Measurements from ENCODE around the gene KDM4F. TPM values are rescaled to one million over a fixed set of nuclear protein-coding genes. Genes with fewer than 3 reads are reported as not detected.

The KDM4F gene
- total and polyA plus RNA-seq, 3 experiments from 2014 or later = not detected

DNA sequence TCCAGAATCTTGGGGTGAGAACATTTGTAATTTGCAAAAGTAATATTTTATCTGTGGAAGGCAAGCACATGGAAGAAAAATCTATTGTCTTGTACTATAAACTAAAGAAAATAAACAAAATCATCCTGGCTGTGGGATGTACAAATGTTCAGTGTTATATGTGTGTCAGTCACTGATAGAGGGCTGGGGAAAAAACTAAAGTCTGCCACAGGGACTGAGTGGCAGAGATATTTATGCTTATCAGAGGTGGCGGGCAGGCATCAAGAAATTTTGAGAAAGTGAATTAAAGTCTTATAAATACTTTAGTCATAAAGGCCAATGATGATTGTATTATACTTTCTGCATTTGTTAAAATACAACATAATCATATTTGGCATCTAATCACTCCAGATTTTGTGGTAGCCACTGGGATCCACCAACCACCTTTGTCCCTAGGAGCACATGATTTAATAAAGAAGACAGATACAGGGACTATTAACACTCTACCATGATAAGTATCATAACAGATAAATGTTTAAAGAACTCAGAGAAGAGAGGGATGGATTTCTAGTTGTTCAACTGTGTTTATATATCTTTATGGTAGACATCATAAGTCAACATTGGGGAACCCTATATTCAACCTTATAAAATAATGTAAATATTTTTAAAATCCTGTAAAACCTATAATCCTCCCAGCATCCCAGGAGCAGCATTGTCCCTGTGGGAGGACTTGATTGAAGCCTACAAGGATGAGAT is 37.8 kb downstream of the KDM4F start:
- no peak for DNase-seq
- CTCF ChIA-PET = interaction anchor here (2.4 to 7.5 kb wide), 2 partner anchors 16 to 17 kb away, joined by 8 to 116 read pairs; partner anchors contain the start of gene SRSF8
- Histone ChIP-seq H3K9me3 (ENCODE audit: low read length) (no peaks in the 10 kb centered on the region), H3K4me3 (ENCODE audit: low read length) (no peak overlapping the region), H3K27me3 (ENCODE audit: insufficient read depth, low read length, poor library complexity, severe bottlenecking) (no peaks in the 10 kb centered on the region), H3K36me3 (ENCODE audit: insufficient read depth, low read length) (no peaks in the 10 kb centered on the region), H3K4me1 (ENCODE audit: insufficient read depth, low read length) (peaks cover 24% of the 10 kb centered on the region), H3K27ac (ENCODE audit: low read depth, low read length) (no peak overlapping the region)
- peaks cover 29 to 32% (median 29%) of the 10 kb centered on the region in 3 donors for H3K4me1 Mint-ChIP-seq
- POLR2A ChIA-PET = interaction anchor here (5.0 kb wide), 1 partner anchor 17 kb away, joined by 164 read pairs; the partner anchor contains the start of gene SRSF8
- no peaks in the 10 kb centered on the region for H3K27me3 Mint-ChIP-seq
- peaks cover 0 to 7% (median 0%) of the 10 kb centered on the region in 3 donors for H3K36me3 Mint-ChIP-seq
- H3K27ac Mint-ChIP-seq = peak overlapping the region in 6 of 8 donors; percentile 25 to 95 (median 69)
- H3K4me3 Mint-ChIP-seq = peak overlapping the region in 1 of 7 donors; percentile 42
- no peaks in the 10 kb centered on the region for H3K9me3 Mint-ChIP-seq

- Histone ChIP-seq H3K36me3 (ENCODE audit: insufficient read depth, low read length) (no peaks in the 10 kb centered on the region), H3K27ac (ENCODE audit: low read depth, low read length) (peak overlapping the region; percentile 68), H3K27me3 (ENCODE audit: insufficient read depth, low read length, poor library complexity, severe bottlenecking) (no peaks in the 10 kb centered on the region), H3K9me3 (ENCODE audit: low read length) (no peaks in the 10 kb centered on the region), H3K4me3 (ENCODE audit: low read length) (peak overlapping the region; percentile 70), H3K4me1 (ENCODE audit: insufficient read depth, low read length) (peaks cover 33% of the 10 kb centered on the region)
- peak in 3 of 5 donors; percentile 31 to 62 (median 51) for DNase-seq
- peaks cover 0 to 7% (median 0%) of the 10 kb centered on the region in 3 donors for H3K36me3 Mint-ChIP-seq
- peaks cover 43 to 52% (median 44%) of the 10 kb centered on the region in 3 donors for H3K4me1 Mint-ChIP-seq
- peak overlapping the region; percentile 91 to 98 (median 92) for H3K4me3 Mint-ChIP-seq
- ChIA-PET CTCF (interaction anchor here (1.1 to 7.5 kb wide), 6 partner anchors 8 to 1254 kb away, joined by 4 to 116 read pairs (median 6); partner anchors contain the start of genes CWC15, KDM4D, MAML2 and SRSF8), POLR2A (interaction anchor here (0.9 to 5.0 kb wide), 10 partner anchors 9 to 701 kb away, joined by 3 to 164 read pairs (median 12); partner anchors contain the start of genes CEP57, CWC15, FAM76B and KDM4D)
- no peaks in the 10 kb centered on the region for H3K27me3 Mint-ChIP-seq
- H3K27ac Mint-ChIP-seq = peak overlapping the region; percentile 92 to 99 (median 98)
- H3K9me3 Mint-ChIP-seq = no peaks in the 10 kb centered on the region
Measured at GRCh38 chr11:95088946-95089619, 39.9 kb downstream of the KDM4F start.

- peak within 1 kb of the TSS; percentile 91 to 98 (median 93) for H3K4me3 Mint-ChIP-seq
- Histone ChIP-seq H3K9me3 (ENCODE audit: low read length) (no peaks in the 10 kb centered on the region), H3K27ac (ENCODE audit: low read depth, low read length) (peak within 1 kb of the TSS; percentile 78), H3K27me3 (ENCODE audit: insufficient read depth, low read length, poor library complexity, severe bottlenecking) (no peaks in the 10 kb centered on the region), H3K4me1 (ENCODE audit: insufficient read depth, low read length) (peaks cover 33% of the 10 kb centered on the region), H3K36me3 (ENCODE audit: insufficient read depth, low read length) (no peaks in the 10 kb centered on the region), H3K4me3 (ENCODE audit: low read length) (peak within 1 kb of the TSS; percentile 70)
- peaks cover 46 to 58% (median 48%) of the 10 kb centered on the region in 3 donors for H3K4me1 Mint-ChIP-seq
- ChIA-PET CTCF (interaction anchor here (0.5 to 7.5 kb wide), 13 partner anchors 9 to 1304 kb away, joined by 3 to 116 read pairs (median 5); partner anchors contain the start of genes CWC15, KDM4D, MAML2 and SRSF8), POLR2A (interaction anchor here (0.9 to 5.0 kb wide), 12 partner anchors 10 to 700 kb away, joined by 3 to 164 read pairs (median 8); partner anchors contain the start of genes CEP57, CWC15, FAM76B and KDM4D)
- no peaks in the 10 kb centered on the region for H3K9me3 Mint-ChIP-seq
- peak within 1 kb of the TSS; percentile 92 to 99 (median 98) for H3K27ac Mint-ChIP-seq
- peak; percentile 75 to 89 (median 84) for DNase-seq
- H3K36me3 Mint-ChIP-seq = peaks cover 0 to 9% (median 2%) of the 10 kb centered on the region in 3 donors
- no peaks in the 10 kb centered on the region for H3K27me3 Mint-ChIP-seq
Measured at GRCh38 chr11:95089620-95090542, 40.7 kb downstream of the KDM4F start, which contains the start of gene ENDOD1. Gene ENDOD1, plus strand, starts transcription at chr11:95089846. Its CDS starts 82 bp downstream, at chr11:95089928.

DNA sequence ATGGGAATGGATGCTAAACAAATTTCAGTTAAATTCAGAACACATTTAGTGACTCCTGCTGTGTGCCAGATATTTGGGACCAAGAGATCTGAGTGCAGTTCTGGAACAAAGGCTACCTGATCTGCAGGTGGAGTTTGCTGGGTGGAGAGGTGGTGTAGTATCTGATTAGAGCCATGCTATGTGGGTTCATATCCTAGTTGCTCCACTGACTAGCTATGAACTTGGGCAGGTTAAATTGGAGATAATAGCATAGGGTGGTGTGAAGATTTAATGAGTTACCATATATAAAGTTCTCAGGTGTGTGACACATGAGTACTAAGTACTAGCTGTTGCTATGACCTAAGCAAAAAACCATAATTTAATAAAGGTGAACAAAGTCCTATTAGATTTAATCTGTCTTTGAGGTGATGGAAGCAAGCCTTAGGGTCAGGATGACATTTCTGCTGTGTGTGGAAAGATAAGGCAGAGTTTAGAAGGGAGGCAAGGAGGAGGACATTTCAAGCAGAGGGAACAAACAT is 42.5 kb downstream of the KDM4F start:
- peak overlapping the region in 3 of 8 donors; percentile 8 to 53 (median 31) for H3K27ac Mint-ChIP-seq
- no peak for DNase-seq
- no peaks in the 10 kb centered on the region for H3K36me3 ChIP-seq (ENCODE audit: insufficient read depth, low read length)

GRCh38 chr11:95092549-95093324 is 43.5 kb downstream of the KDM4F start:
- Mint-ChIP-seq H3K4me1 (peaks cover 58 to 83% (median 61%) of the 10 kb centered on the region in 3 donors), H3K4me3 (peak overlapping the region in 1 of 7 donors; percentile 94), H3K27ac (peak overlapping the region in 2 of 8 donors; percentile 11 to 55), H3K9me3 (no peaks in the 10 kb centered on the region), H3K36me3 (peaks cover 0 to 9% (median 6%) of the 10 kb centered on the region in 3 donors), H3K27me3 (no peaks in the 10 kb centered on the region)
- peak in 2 of 5 donors; percentile 5 to 17 for DNase-seq
- ChIA-PET POLR2A (interaction anchor here (1.3 to 5.0 kb wide), 2 partner anchors 23 to 26 kb away, joined by 7 to 164 read pairs; partner anchors contain the start of gene SRSF8), CTCF (interaction anchor here (0.8 to 7.5 kb wide), 13 partner anchors 11 to 617 kb away, joined by 3 to 116 read pairs (median 6); partner anchors contain the start of gene SRSF8)
- Histone ChIP-seq H3K4me3 (ENCODE audit: low read length) (no peak overlapping the region), H3K4me1 (ENCODE audit: insufficient read depth, low read length) (peaks cover 33% of the 10 kb centered on the region), H3K27ac (ENCODE audit: low read depth, low read length) (no peak overlapping the region), H3K27me3 (ENCODE audit: insufficient read depth, low read length, poor library complexity, severe bottlenecking) (no peaks in the 10 kb centered on the region), H3K9me3 (ENCODE audit: low read length) (no peaks in the 10 kb centered on the region), H3K36me3 (ENCODE audit: insufficient read depth, low read length) (no peaks in the 10 kb centered on the region)

More for the DNA sequence above, 42.5 kb downstream of the KDM4F start:
- Mint-ChIP-seq H3K4me1 (peaks cover 52 to 75% (median 53%) of the 10 kb centered on the region in 3 donors), H3K4me3 (peak overlapping the region; percentile 13 to 95 (median 90)), H3K9me3 (no peaks in the 10 kb centered on the region), H3K36me3 (peaks cover 0 to 9% (median 4%) of the 10 kb centered on the region in 3 donors), H3K27me3 (no peaks in the 10 kb centered on the region)
- CTCF ChIA-PET = interaction anchor here (1.4 to 7.5 kb wide), 6 partner anchors 10 to 618 kb away, joined by 3 to 116 read pairs (median 8); partner anchors contain the start of gene SRSF8
- H3K4me3 ChIP-seq (ENCODE audit: low read length) = no peak overlapping the region
- no peak overlapping the region for H3K27ac ChIP-seq (ENCODE audit: low read depth, low read length)
- no peaks in the 10 kb centered on the region for H3K27me3 ChIP-seq (ENCODE audit: insufficient read depth, low read length, poor library complexity, severe bottlenecking)
- no peaks in the 10 kb centered on the region for H3K9me3 ChIP-seq (ENCODE audit: low read length)
- POLR2A ChIA-PET = interaction anchor here (5.0 kb wide), 1 partner anchor 22 kb away, joined by 164 read pairs; the partner anchor contains the start of gene SRSF8
- H3K4me1 ChIP-seq (ENCODE audit: insufficient read depth, low read length) = peaks cover 33% of the 10 kb centered on the region

- CTCF ChIA-PET = interaction anchor here (0.8 to 7.5 kb wide), 10 partner anchors 10 to 61 kb away, joined by 3 to 116 read pairs (median 5); partner anchors contain the start of gene SRSF8
- Mint-ChIP-seq H3K27ac (peak overlapping the region in 3 of 8 donors; percentile 3 to 38 (median 15)), H3K36me3 (peaks cover 0 to 10% (median 6%) of the 10 kb centered on the region in 3 donors)
Measured at GRCh38 chr11:95093548-95093947, 44.3 kb downstream of the KDM4F start.

More at GRCh38 chr11:95093548-95093947, 44.3 kb downstream of the KDM4F start:
- H3K27me3 Mint-ChIP-seq = no peaks in the 10 kb centered on the region
- POLR2A ChIA-PET = interaction anchor here (0.8 to 1.3 kb wide), 2 partner anchors 20 to 27 kb away, joined by 3 to 7 read pairs; partner anchors contain the start of gene SRSF8
- H3K4me1 Mint-ChIP-seq = peaks cover 58 to 79% (median 59%) of the 10 kb centered on the region in 3 donors
- H3K27me3 ChIP-seq (ENCODE audit: insufficient read depth, low read length, poor library complexity, severe bottlenecking) = no peaks in the 10 kb centered on the region
- H3K27ac ChIP-seq (ENCODE audit: low read depth, low read length) = no peak overlapping the region
- H3K4me3 ChIP-seq (ENCODE audit: low read length) = no peak overlapping the region
- H3K9me3 Mint-ChIP-seq = no peaks in the 10 kb centered on the region
- no peaks in the 10 kb centered on the region for H3K36me3 ChIP-seq (ENCODE audit: insufficient read depth, low read length)
- no peaks in the 10 kb centered on the region for H3K9me3 ChIP-seq (ENCODE audit: low read length)
- H3K4me1 ChIP-seq (ENCODE audit: insufficient read depth, low read length) = peaks cover 30% of the 10 kb centered on the region
- H3K4me3 Mint-ChIP-seq = peak overlapping the region in 1 of 7 donors; percentile 49
- DNase-seq = no peak
